Prostate gland (tissue), 2 donors: ENCODE measurements around the gene SELENOW.

Experiments used
- POLR2A ChIP-seq: fragments of 450-650 bp; IDR thresholded peaks from one replicate; pipeline ENCODE4 v1.6.1; 2016; ENCODE audit warnings: antibody characterized with exemption, mild to moderate bottlenecking
- TF ChIP-seq, protein P1 (sequence below), 4 experiments: fragments of 200-600 bp in 2 of 4; fragments of 450-650 bp in 2 of 4; sonication (generic) in 2 of 4; IDR thresholded peaks; 1 replicate in 3 of 4; 2 replicates in 1 of 4; pipeline ENCODE4 v1.5.1; 2016 to 2019; ENCODE audit warnings: antibody characterized with exemption in 4 of 4, mild to moderate bottlenecking in 2 of 4, moderate library complexity in 2 of 4

DNA sequence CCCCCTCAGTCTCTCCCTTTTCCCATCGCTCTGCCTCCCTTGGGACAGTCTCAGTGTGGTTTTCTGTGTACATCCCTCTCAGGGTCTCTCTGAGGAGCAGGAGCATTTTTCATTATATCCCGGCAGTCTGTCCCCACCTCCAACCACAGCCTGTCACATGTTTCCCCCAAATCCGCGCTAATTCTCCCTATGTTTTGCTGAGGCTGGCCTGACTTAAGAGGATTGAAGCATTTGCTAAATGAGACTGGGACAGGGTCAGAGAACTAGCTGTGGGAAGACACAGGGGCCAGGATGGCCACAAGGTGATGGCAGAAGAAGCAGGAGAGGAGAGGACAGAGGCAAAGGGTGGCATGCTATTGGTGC lies 20.4 kb downstream of the SELENOW start:
- TF ChIP-seq, protein P1, sequence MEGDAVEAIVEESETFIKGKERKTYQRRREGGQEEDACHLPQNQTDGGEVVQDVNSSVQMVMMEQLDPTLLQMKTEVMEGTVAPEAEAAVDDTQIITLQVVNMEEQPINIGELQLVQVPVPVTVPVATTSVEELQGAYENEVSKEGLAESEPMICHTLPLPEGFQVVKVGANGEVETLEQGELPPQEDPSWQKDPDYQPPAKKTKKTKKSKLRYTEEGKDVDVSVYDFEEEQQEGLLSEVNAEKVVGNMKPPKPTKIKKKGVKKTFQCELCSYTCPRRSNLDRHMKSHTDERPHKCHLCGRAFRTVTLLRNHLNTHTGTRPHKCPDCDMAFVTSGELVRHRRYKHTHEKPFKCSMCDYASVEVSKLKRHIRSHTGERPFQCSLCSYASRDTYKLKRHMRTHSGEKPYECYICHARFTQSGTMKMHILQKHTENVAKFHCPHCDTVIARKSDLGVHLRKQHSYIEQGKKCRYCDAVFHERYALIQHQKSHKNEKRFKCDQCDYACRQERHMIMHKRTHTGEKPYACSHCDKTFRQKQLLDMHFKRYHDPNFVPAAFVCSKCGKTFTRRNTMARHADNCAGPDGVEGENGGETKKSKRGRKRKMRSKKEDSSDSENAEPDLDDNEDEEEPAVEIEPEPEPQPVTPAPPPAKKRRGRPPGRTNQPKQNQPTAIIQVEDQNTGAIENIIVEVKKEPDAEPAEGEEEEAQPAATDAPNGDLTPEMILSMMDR (IDR thresholded peaks at IDR 0.05), result no peak
- TF ChIP-seq POLR2A, result no peak
